T follicular helper cell (primary cell): ENCODE measurements around the gene RARG.

Experiments
- DNase-seq: peaks from one replicate; pipeline ENCODE4 v3.0.0-alpha.2; 2020; ENCODE audit warnings: low read depth
- total RNA-seq, 2 experiments: gene quantifications; one replicate each; lab custom pipeline; 2026; lab: John Stamatoyannopoulos, UW

The RARG gene
- total RNA-seq, result 61.6 to 106 reads per million in 2 experiments

GRCh38 chr12:53231921-53232645 lies at the start of gene RARG:
Gene RARG, minus strand, starts transcription at chr12:53232209. Its CDS starts 4,664 bp downstream, at chr12:53227545.
- DNase-seq, result peak; percentile 51

DNA sequence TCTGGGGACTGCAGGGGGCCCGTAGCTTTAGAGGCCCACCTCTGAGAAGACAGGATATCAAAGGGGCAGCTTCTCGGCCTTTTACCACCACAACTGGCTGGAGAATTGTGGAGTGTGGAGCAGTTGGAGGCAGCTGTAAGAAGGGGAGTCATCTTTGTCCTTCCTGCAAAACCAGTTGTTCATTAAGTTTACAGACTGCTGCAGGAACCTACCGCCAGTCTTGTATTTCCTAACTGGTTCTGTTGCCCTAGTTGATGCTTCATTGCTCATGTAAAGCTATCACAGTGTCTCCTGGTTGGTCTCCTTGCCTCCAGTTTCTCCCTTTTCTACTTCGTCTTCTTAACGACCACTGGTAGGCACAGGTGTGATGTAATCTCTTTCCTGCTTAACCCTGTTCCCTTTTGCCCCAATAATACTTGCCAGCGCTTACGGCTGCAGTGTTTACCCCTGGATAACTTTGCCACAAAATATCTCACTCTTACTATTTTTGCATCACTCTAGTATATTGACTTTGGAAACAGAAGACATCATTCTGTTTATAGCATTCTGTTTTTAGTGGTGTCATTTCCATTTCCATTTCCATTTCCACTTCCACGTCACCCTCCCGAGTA lies 48.0 kb upstream of the RARG start:
- no peak for DNase-seq

- DNase-seq, result no peak
Measured at GRCh38 chr12:53279283-53279869, 47.4 kb upstream of the RARG start.

DNA sequence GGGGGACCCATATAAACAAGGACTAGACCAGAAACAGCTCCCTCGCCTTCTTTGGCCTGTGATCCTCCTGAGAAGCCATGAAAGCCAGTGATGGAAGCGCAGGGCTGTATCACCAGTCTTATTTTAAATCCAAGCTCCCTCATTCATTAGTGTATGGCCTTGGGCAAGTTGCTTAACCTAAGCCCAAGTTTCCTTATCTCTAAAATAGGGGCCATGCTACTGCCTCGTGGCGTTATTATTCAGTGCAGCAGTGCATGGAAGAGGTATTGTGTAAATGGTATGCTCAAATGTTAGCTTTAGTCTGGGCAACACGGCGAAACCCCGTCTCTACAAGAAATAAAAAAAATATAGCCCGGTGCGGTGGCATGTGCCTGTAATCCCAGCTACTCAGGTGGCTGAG lies 46.0 kb upstream of the RARG start:
- no peak for DNase-seq

- DNase-seq, result no peak
Measured at GRCh38 chr12:53276511-53276910, 44.5 kb upstream of the RARG start.

DNA sequence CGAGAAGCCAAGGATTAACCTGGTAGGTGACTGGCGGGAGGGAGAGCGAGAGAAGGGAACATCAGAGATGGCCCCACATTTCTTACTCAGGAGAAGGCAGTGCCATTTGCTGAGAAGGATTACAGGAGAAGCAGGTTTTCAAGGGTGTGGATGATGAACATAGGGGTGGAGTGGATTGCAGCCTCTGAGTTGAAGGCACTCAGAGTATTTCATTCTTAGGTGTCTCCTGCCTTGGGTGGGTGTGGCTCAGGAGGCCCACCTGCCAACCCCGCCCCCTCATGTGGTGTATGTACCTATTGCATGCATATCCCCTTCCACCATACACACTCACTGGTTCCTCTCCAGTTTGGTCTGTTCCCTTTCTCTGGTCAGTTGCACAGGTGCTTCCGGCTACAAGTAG lies 42.4 kb upstream of the RARG start:
- no peak for DNase-seq

GRCh38 chr12:53268630-53269562 lies 36.9 kb upstream of the RARG start:
- no peak for DNase-seq

DNA sequence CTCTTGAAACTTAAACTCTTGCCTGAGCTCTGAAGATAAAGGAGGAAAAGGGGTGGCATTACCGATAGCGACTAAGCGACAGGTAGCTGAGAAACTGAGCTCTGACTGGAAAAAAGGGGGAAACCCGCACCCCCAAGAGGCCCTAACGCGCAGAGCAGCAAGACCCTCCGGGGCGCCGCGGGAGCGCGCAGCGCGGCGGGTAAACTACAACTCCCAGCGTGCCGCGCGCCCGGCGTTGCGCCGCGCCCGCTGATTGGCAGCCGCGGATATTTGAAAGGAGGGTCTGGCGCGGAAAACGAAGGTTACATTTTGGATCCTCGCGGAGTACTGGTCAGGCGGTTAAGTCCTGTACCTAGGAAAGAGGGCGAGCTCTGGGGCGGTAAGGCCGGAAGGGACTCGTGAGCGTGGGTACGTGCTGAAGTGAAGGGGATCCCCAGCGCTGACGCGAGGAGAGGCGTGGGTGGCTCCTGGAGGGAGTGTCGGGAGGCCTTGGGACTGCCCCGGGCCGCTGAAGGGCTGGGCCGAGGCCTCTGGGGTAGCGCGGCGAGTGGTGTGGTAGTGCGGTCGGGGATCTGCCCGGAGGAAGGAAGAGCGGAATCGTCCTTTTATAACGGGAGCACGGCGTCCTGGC lies 36.1 kb upstream of the RARG start, which contains the start of gene ESPL1:
TSS of gene ESPL1 (plus strand) at position 301 of the 631 bp plus-strand sequence. CDS start 468 bp downstream, outside the sequence.
- peak; percentile 71 for DNase-seq

DNA sequence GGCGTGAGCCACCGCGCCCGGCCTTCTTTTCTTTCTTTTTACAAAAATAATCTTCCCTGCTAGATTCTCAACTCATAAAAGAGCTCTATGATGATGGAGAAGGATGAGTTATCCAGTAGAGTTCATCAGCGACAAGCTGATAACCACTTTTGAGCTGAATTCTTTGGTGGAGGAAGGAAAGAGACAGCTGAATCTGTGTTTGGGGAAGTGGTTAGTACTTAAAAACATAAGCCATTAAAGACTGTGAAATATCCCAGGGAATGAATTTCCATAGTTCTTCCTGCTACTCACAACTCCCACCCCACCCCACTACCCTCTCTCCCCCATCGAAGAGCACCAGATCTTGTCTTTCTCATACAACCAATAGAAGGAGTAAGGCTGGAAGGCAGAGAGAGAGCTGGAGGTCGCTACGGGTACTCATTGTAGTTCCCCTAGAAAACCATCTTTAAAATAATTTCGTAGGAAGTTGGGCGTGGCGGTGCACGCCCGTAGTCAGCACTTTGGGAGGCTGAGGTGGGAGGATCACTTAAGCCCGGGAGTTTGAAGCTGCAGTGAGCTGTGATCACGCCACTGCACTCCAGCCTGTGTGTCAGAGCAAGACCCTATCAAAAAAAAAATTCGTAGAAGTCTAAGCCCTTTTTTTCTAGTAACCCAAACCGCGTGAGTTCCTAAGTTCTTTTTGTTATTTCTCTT lies 35.4 kb upstream of the RARG start:
- DNase-seq, result no peak

DNA sequence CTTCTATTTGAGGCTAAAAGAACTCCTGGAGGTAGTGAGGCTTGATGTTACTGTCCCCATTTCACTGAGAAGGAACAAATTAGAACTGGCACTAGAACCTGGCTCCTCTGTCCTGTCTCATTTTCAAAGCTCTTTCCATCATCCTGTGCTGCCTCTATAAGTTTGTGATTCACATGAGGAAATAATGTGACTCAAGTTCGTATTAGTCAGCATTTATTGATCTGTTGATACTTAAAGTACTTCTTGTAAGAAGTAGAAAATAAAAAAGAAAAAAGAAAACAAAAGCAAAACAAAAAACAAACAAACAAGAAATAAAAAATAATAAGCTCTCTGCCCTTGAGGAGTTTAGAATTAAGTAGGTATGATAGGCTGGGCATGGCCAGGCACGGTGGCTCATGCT lies 33.8 kb upstream of the RARG start:
- DNase-seq, result no peak

- DNase-seq, result no peak
Measured at GRCh38 chr12:53259891-53260290, 27.9 kb upstream of the RARG start.

DNA sequence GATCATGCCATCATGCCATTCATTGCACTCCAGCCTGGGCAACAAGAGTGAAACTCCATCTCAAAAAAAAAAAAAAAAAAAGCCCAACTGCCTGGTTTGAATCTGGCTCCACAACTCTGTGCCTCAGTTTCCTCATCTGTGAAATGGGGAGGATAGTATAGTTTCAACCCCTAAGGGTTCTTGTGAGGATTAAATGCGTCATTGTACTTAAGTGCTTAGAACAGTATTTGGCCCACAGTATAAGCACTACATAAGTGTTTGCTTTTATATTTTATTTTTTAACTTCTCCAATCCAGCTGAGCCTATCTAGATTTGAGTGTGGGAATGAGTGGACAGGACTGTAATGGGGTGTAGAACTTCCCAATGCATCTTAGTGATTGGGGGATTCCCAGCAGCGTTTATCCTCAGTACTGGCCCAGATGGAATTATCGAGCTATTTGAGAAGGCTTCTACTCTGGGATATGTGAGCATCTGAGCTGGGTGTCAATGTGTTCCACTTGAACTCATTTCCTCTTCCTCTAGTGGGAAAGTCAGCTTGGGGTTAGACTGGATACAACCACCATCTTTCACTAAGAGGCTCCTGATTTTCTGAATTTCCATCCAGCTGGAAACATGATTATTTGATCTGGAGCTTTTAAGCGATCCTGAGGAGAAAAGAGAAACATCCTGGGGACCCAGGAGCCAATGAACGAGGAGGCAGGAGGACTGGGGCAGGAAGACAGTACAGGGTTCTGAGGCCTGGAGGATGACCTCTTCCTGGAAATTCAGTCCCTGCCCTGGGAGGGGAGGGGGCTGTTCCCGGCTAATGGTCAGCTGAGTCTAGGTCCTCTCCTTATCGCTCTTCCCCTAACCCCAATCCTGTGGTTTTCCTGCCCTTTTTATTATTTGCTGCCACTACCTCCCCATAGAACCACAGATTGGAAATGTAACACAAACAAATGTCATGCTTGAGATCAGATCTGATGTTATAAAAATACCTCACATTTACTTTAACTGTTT lies 26.8 kb upstream of the RARG start:
- no peak for DNase-seq

DNA sequence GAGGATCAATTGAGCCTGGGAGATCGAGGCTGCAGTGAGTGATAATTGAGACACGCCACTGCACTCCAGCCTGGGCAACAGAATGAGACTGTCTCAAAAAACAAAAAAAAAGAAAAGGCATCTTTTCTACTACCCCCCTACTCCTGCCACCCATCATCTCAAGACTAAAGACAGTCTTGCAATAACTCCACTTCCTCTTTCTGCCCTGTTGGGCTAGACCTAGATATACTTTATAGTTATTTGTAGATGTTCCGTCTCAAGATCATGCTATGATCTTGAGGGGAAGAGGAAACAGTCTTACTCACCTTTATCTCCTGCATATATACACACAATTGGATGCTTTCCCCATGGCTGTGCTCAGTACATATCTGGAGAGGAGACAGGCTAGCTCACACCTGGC lies 24.0 kb upstream of the RARG start:
- no peak for DNase-seq

DNA sequence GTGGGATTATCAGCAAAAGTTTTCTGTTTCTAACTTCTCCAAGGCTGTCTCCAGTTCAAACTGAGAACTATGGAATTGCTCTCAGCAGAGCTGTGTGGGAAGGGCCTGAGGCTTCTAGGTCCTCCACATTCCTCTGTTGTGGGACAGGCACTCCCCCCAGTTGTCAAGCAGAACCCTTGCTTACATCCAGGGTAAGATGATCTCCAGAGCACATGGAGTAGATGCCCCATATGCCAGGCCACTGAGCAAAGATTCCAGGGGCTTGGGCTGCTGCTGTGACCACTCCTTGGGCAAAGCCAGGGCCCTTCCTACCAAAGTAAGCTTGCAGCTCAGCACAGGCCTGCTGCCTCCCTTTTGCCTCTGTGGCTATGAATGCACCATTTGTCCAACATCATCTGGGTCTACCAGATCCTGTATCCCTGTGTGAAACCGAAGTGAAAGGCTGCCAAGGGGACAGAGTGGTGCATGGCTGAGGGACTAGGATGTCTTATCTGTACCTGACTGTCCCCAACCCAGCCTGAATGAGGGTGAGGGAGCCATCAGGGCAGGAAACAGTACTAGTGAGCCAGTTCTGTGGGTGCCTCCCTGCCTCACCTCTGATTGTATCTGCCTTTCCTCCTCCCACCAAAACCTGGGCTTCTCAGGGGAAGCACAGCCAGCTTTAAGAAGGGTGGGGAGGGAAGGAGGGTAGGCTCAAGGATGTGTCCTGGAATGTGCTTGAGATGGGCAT lies 23.0 kb upstream of the RARG start:
- no peak for DNase-seq

DNA sequence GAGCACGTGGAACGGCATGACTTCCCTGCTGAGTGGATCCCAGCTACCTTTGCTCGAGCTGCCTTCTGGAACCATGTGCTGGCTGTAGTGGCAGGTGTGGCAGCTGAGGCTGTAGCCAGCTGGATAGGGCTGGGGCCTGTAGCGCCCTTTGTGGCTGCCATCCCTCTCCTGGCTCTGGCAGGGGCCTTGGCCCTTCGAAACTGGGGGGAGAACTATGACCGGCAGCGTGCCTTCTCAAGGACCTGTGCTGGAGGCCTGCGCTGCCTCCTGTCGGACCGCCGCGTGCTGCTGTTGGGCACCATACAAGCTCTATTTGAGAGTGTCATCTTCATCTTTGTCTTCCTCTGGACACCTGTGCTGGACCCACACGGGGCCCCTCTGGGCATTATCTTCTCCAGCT lies 21.3 kb upstream of the RARG start:
- no peak for DNase-seq

GRCh38 chr12:53252349-53252916 lies 20.4 kb upstream of the RARG start:
- DNase-seq, result no peak

- DNase-seq, result peak; percentile 53
Measured at GRCh38 chr12:53251477-53252348, 19.7 kb upstream of the RARG start.

GRCh38 chr12:53245286-53245685 lies 13.3 kb upstream of the RARG start:
- no peak for DNase-seq
